Common myeloid progenitor, CD34-positive (primary cell): ENCODE data around the gene PPP1R8.

Experiments
- CTCF ChIA-PET: fragments of 350-600 bp; sonication (Branson Sonifier 250); formaldehyde crosslinking; loops from one replicate; lab custom pipeline; 2021; ENCODE audit warnings: antibody characterized with exemption; lab: Charles Lee
- POLR2A ChIA-PET: fragments of 350-600 bp; sonication (Branson Sonifier 250); formaldehyde crosslinking; loops from one replicate; lab custom pipeline; 2021; ENCODE audit warnings: antibody characterized with exemption; lab: Charles Lee
- DNase-seq, 3 donors: peaks; one replicate each; pipeline versions ENCODE4 v3.0.0 to v3.0.0-alpha.2; 2013
- H3K27ac ChIP-seq, 2 experiments: 1 replicate in 1 of 2; 2 replicates in 1 of 2; pipeline ENCODE4 v1.7.0; 2013; ENCODE audit warnings: inconsistent platforms in 2 of 2, low read length in 2 of 2, mild to moderate bottlenecking in 2 of 2, low read depth in 1 of 2, moderate library complexity in 1 of 2; ENCODE audit not compliant: severe bottlenecking in 2 of 2, insufficient read depth in 1 of 2, poor library complexity in 1 of 2
- H3K27me3 ChIP-seq, 5 experiments: replicated peaks in 2 of 5; 1 replicate in 3 of 5; 2 replicates in 2 of 5; pipeline versions ENCODE4 v1.6.1 to v1.7.0; 2013; ENCODE audit warnings: low read length in 4 of 5, mild to moderate bottlenecking in 2 of 5, moderate library complexity in 2 of 5, inconsistent platforms in 1 of 5; ENCODE audit not compliant: insufficient read depth in 5 of 5, control insufficient read depth in 4 of 5
- H3K36me3 ChIP-seq, 4 experiments: 1 replicate in 2 of 4; 2 replicates in 2 of 4; pipeline versions ENCODE4 v1.6.1 to v1.7.0; 2013; ENCODE audit warnings: low read length in 3 of 4, control low read depth in 1 of 4, mild to moderate bottlenecking in 1 of 4; ENCODE audit not compliant: control insufficient read depth in 4 of 4, insufficient read depth in 4 of 4
- H3K4me1 ChIP-seq, 4 experiments: 1 replicate in 3 of 4; 2 replicates in 1 of 4; pipeline versions ENCODE4 v1.6.1 to v1.7.1; 2013; ENCODE audit warnings: low read length in 3 of 4, mild to moderate bottlenecking in 3 of 4, control low read depth in 1 of 4, inconsistent platforms in 1 of 4, moderate library complexity in 1 of 4; ENCODE audit not compliant: control insufficient read depth in 4 of 4, insufficient read depth in 4 of 4; ENCODE audit errors: control extremely low read depth in 1 of 4
- H3K4me3 ChIP-seq, 7 experiments: 1 replicate in 4 of 7; 2 replicates in 3 of 7; pipeline versions ENCODE4 v1.5.1 to v1.7.0; 2013; ENCODE audit warnings: mild to moderate bottlenecking in 7 of 7, low read length in 6 of 7, moderate library complexity in 6 of 7, inconsistent platforms in 2 of 7, low read depth in 2 of 7, control low read depth in 1 of 7; ENCODE audit not compliant: insufficient read depth in 4 of 7, control insufficient read depth in 1 of 7; ENCODE audit errors: extremely low read depth in 1 of 7
- H3K9me3 ChIP-seq, 5 experiments: 1 replicate in 4 of 5; 2 replicates in 1 of 5; pipeline versions ENCODE4 v1.6.1 to v1.7.1; 2013; ENCODE audit warnings: low read length in 4 of 5, mild to moderate bottlenecking in 2 of 5, inconsistent platforms in 1 of 5, low read depth in 1 of 5, moderate library complexity in 1 of 5; ENCODE audit not compliant: control insufficient read depth in 4 of 5, insufficient read depth in 2 of 5; ENCODE audit errors: control extremely low read depth in 1 of 5
- WGBS: methylation state at CpG from one replicate; pipeline ENCODE4 v1.1.5; 2013; ENCODE audit not compliant: insufficient coverage; 5-methylcytosine and 5-hydroxymethylcytosine counted together

The PPP1R8 gene

DNA sequence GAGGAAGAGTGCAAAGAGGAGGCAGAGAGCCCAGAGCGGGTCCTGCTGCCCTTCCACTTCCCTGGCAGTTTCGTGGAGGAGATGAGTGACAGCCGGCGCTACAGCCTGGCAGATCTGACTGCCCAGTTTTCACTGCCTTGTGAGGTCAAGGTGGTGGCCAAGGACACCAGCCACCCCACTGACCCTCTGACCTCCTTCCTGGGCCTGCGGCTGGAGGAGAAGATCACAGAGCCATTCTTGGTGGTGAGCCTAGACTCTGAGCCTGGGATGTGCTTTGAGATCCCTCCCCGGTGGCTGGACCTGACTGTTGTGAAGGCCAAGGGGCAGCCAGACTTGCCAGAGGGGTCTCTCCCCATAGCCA is 51.9 kb downstream of the PPP1R8 start:
- POLR2A ChIA-PET, result no interaction called here

DNA sequence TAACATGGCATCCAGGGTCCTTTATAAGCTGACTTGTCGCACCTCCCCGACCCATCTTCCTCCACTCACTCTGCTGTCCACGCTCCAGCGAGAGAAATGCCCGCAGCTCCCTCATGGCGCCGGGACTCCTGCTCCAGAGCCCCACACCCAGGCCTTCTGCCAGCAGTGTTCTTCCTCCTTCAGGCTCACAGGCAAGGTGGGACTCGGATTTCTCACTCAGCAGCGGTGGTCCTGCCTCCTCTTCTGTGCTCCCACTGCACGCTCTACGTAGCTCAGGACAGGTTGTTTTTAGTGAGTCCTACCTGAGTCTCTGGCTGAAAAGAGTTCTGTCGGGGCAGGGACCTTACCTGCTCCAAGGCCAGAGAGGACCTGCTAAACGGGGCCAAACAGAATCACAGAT is 53.0 kb downstream of the PPP1R8 start:
- Histone ChIP-seq H3K9me3 (no peaks in the 10 kb centered on the region), H3K27me3 (no peaks in the 10 kb centered on the region), H3K27ac (no peak overlapping the region), H3K4me3 (no peak overlapping the region), H3K4me1 (peaks cover 13 to 43% (median 36%) of the 10 kb centered on the region in 4 experiments), H3K36me3 (peaks cover 5 to 78% (median 68%) of the 10 kb centered on the region in 4 experiments)
- ChIA-PET POLR2A (interaction anchor here (0.9 kb wide), 2 partner anchors 26 to 121 kb away, joined by 3 to 4 read pairs; no protein-coding TSS in a partner anchor), CTCF (no interaction called here)
- 94% methylated on average over 13 of the region's 13 CpGs for WGBS
- DNase-seq, result no peak

More for the DNA sequence above, 51.9 kb downstream of the PPP1R8 start:
- WGBS, result 98% methylated on average over 4 of the region's 6 CpGs
- H3K4me3 ChIP-seq, result no peak overlapping the region
- H3K4me1 ChIP-seq, result peaks cover 11 to 40% (median 33%) of the 10 kb centered on the region in 4 experiments
- H3K36me3 ChIP-seq, result peaks cover 5 to 83% (median 67%) of the 10 kb centered on the region in 4 experiments
- CTCF ChIA-PET, result no interaction called here
- H3K27ac ChIP-seq, result no peak overlapping the region
- DNase-seq, result no peak
- no peaks in the 10 kb centered on the region for H3K27me3 ChIP-seq
- H3K9me3 ChIP-seq, result no peaks in the 10 kb centered on the region

DNA sequence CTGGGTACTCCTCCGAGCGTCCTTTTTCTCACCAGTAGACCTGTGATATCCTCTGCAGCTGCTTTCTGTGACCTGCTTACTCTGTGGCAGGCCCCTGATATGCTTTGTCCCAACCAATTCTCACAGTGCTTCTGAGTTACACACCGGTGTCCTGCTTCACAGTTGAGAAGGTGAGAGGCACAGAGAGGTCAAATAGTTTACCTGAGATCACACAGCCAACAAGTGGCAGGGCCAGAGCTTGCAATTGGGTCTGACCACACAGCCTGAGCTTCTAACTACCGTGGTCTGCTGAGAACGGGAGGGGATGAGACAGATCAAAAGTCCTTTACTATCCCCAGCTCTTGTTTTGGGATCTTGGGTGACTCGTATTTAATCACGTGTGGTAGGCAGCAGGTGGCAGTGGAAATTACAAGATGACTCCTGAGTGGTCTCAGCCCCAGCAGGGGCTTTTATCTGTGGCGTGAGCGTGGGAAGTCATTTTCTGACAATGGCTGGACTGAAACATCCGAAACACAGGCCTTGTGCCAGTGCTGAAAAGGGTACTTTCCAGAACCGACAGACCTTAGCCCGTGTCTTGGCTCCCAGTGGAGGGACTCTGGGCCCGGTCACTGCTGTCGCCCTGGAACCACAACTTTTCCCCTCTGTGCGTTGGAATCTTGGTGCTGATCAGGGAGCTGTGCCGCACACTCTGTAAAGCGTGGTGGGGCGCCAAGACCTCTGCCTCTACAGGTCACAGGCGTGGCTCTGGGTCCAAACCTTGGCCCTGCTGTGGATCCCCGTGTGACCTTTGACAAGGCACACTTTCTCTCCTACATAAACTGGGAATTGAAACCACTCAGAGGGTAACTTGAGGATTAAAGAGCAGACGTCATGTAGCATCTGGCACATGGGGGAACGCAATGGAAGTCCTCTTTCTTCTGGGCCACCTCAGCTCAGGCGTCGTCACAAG is 53.7 kb downstream of the PPP1R8 start:
- peaks cover 13 to 43% (median 35%) of the 10 kb centered on the region in 4 experiments for H3K4me1 ChIP-seq
- CTCF ChIA-PET, result no interaction called here

DNA sequence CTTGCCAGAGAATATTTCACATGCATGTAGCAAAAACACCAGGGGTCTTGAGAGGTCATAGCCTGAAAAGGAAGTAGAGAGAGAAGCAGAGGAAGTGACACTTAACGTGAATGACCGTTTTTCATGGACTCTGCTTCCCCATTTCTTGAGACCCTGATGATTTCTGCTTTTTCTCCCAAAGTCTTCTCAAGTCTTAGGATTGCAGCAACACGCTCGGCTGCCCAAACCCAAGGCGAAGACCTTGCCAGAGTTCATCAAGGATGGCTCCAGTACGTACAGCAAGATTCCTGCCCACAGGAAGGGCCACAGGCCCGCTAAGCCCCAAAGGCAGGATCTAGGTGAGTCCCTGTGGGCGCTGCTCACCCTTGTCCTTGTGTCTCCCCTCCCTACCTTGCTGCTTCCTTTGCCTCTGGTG is 54.5 kb downstream of the PPP1R8 start:
- peak; percentile 44 to 77 (median 75) for DNase-seq
- peak overlapping the region in 2 of 7 experiments; percentile 7 to 17 for H3K4me3 ChIP-seq
- ChIA-PET POLR2A (interaction anchor here (0.7 kb wide), 1 partner anchor 10 kb away, joined by 3 read pairs; no protein-coding TSS in a partner anchor), CTCF (no interaction called here)
- H3K36me3 ChIP-seq, result peaks cover 5 to 77% (median 64%) of the 10 kb centered on the region in 4 experiments
- no peaks in the 10 kb centered on the region for H3K9me3 ChIP-seq
- H3K27ac ChIP-seq, result peak overlapping the region; percentile 44 to 62
- H3K27me3 ChIP-seq, result no peaks in the 10 kb centered on the region
- 55% methylated on average over 8 of the region's 8 CpGs for WGBS
- H3K4me1 ChIP-seq, result peaks cover 13 to 43% (median 35%) of the 10 kb centered on the region in 4 experiments

More for the DNA sequence above, 53.7 kb downstream of the PPP1R8 start:
- DNase-seq, result no peak
- H3K27me3 ChIP-seq, result no peaks in the 10 kb centered on the region
- WGBS, result 92% methylated on average over 21 of the region's 24 CpGs
- peak overlapping the region in 1 of 7 experiments; percentile 17 for H3K4me3 ChIP-seq
- POLR2A ChIA-PET, result interaction anchor here (0.7 to 0.9 kb wide), 3 partner anchors 9 to 120 kb away, joined by 3 to 4 read pairs (median 3); no protein-coding TSS in a partner anchor
- peak overlapping the region; percentile 23 to 62 for H3K27ac ChIP-seq
- H3K36me3 ChIP-seq, result peaks cover 5 to 79% (median 68%) of the 10 kb centered on the region in 4 experiments
- no peaks in the 10 kb centered on the region for H3K9me3 ChIP-seq

DNA sequence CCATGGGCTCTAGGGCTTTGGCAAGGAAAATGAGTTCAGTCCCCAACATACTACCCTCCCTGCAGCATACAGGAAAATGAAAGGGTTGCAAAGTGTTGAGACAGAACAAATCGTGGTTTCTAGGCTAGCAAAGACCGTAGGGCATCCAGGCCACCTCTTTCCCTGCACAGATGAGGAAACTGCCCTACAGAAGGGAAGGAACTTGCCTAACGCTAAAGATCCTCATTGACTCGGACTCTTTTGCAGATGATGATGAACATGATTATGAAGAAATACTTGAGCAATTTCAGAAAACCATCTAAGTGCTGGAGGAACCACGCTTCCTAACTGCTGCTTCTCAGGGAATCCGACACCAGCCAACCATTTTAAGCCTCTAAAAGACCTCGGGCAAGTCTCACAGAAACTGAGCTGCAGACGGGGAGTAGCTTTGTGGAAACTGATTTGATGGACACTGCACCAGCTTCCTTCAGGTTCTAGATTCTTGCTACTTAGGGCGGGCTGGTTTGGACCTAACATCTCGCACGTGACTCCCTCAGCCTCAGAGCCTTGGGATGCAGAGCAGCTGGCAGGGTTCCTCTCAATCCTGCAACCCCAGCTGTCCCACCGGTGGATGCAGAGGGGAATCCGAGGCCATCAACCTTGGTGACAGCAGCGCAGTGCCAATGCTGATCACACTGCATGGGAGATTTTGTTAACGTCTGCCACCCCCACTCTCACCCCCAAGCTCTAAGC is 55.2 kb downstream of the PPP1R8 start:
- peak overlapping the region; percentile 44 to 62 for H3K27ac ChIP-seq
- no peaks in the 10 kb centered on the region for H3K27me3 ChIP-seq
- H3K4me3 ChIP-seq, result peak overlapping the region in 2 of 7 experiments; percentile 17 to 21
- peak in 2 of 3 donors; percentile 34 to 39 for DNase-seq
- no peaks in the 10 kb centered on the region for H3K9me3 ChIP-seq
- 77% methylated on average over 14 of the region's 15 CpGs for WGBS
- CTCF ChIA-PET, result interaction anchor here (1.3 kb wide), 1 partner anchor 58 kb away, joined by 3 read pairs; no protein-coding TSS in a partner anchor
- H3K36me3 ChIP-seq, result peaks cover 3 to 77% (median 63%) of the 10 kb centered on the region in 4 experiments
- H3K4me1 ChIP-seq, result peaks cover 13 to 43% (median 35%) of the 10 kb centered on the region in 4 experiments
- POLR2A ChIA-PET, result interaction anchor here (1.2 kb wide), 1 partner anchor 13 kb away, joined by 8 read pairs; the partner anchor contains the start of gene THEMIS2

DNA sequence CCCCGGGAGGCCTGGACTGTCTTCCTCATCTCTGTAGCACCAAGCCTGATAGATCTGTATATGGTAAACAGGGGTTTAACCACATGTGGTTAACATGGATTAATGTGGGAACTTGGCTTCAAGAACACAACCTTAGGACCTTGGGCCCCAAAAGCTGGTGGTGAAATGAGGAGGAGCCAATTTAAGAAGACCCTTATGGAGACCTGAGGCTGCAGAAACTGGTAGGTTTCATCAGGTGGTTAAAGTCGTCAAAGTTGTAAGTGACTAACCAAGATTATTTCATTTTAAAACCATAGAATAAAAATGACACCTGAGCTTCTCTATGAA is 55.7 kb downstream of the PPP1R8 start:
- DNase-seq, result no peak
- Histone ChIP-seq H3K27me3 (no peaks in the 10 kb centered on the region), H3K4me3 (no peak overlapping the region), H3K4me1 (peaks cover 17 to 43% (median 39%) of the 10 kb centered on the region in 4 experiments), H3K27ac (no peak overlapping the region), H3K36me3 (peaks cover 3 to 81% (median 63%) of the 10 kb centered on the region in 4 experiments), H3K9me3 (no peaks in the 10 kb centered on the region)
- ChIA-PET CTCF (interaction anchor here (1.3 kb wide), 1 partner anchor 57 kb away, joined by 3 read pairs; no protein-coding TSS in a partner anchor), POLR2A (interaction anchor here (1.2 kb wide), 1 partner anchor 14 kb away, joined by 8 read pairs; the partner anchor contains the start of gene THEMIS2)
- WGBS, result 100% methylated on average over 1 of the region's 2 CpGs
